HCT116 (cell line): ENCODE data around the gene TYMP.

Source experiments
- CBX3 ChIP-seq: IDR thresholded peaks from 2 replicates; pipeline ENCODE4 v1.6.1; 2012; ENCODE audit warnings: low read depth
- EGR1 ChIP-seq: IDR thresholded peaks from 2 replicates; pipeline ENCODE4 v1.6.1; 2012; ENCODE audit warnings: low read depth
- ELF1 ChIP-seq: IDR thresholded peaks from 2 replicates; pipeline ENCODE4 v1.6.1; 2012; ENCODE audit warnings: low read depth, borderline replicate concordance
- EZH2 ChIP-seq: fragments of 200-600 bp; sonication (generic); IDR thresholded peaks from 2 replicates; pipeline ENCODE4 v1.6.1; 2017; ENCODE audit warnings: antibody characterized with exemption, mixed run types
- JUND ChIP-seq: IDR thresholded peaks from 2 replicates; pipeline ENCODE4 v1.6.1; 2012
- POLR2A ChIP-seq: IDR thresholded peaks from 2 replicates; pipeline ENCODE4 v1.7.0; 2011; ENCODE audit warnings: borderline replicate concordance; ENCODE audit not compliant: insufficient read depth, insufficient read length; ENCODE audit errors: extremely low read depth
- POLR2AphosphoS5 ChIP-seq: IDR thresholded peaks from 2 replicates; pipeline ENCODE4 v1.6.1; 2011; ENCODE audit warnings: mild to moderate bottlenecking, low read depth, low read length, moderate library complexity
- SIN3A ChIP-seq: IDR thresholded peaks from 2 replicates; pipeline ENCODE4 v1.6.1; 2012; ENCODE audit warnings: low read depth
- SP1 ChIP-seq: IDR thresholded peaks from 2 replicates; pipeline ENCODE4 v1.6.1; 2012; ENCODE audit warnings: low read depth
- TF ChIP-seq, protein P1 (sequence below), 3 experiments: fragments of 200-600 bp in 1 of 3; sonication (generic) in 1 of 3; IDR thresholded peaks in 2 of 3; conservative IDR thresholded peaks in 1 of 3; 2 replicates each; pipeline ENCODE4 v1.5.1; 2012 to 2017; ENCODE audit warnings: low read depth in 2 of 3, low read length in 2 of 3, antibody characterized with exemption in 1 of 3, borderline replicate concordance in 1 of 3, control low read depth in 1 of 3, mild to moderate bottlenecking in 1 of 3, mixed read lengths in 1 of 3, mixed run types in 1 of 3, moderate library complexity in 1 of 3; ENCODE audit not compliant: insufficient read depth in 1 of 3
- TF ChIP-seq, protein P2 (sequence below): IDR thresholded peaks from 2 replicates; pipeline ENCODE4 v1.6.1; 2012
- TF ChIP-seq, protein P3 (sequence below): IDR thresholded peaks from 2 replicates; pipeline ENCODE4 v1.6.1; 2012; ENCODE audit warnings: low read depth
- TF ChIP-seq, protein P4 (sequence below): IDR thresholded peaks from 2 replicates; pipeline ENCODE4 v1.6.1; 2011; ENCODE audit warnings: mild to moderate bottlenecking, low read length, moderate library complexity; ENCODE audit not compliant: insufficient replicate concordance; ENCODE audit errors: extremely low read depth

DNA sequence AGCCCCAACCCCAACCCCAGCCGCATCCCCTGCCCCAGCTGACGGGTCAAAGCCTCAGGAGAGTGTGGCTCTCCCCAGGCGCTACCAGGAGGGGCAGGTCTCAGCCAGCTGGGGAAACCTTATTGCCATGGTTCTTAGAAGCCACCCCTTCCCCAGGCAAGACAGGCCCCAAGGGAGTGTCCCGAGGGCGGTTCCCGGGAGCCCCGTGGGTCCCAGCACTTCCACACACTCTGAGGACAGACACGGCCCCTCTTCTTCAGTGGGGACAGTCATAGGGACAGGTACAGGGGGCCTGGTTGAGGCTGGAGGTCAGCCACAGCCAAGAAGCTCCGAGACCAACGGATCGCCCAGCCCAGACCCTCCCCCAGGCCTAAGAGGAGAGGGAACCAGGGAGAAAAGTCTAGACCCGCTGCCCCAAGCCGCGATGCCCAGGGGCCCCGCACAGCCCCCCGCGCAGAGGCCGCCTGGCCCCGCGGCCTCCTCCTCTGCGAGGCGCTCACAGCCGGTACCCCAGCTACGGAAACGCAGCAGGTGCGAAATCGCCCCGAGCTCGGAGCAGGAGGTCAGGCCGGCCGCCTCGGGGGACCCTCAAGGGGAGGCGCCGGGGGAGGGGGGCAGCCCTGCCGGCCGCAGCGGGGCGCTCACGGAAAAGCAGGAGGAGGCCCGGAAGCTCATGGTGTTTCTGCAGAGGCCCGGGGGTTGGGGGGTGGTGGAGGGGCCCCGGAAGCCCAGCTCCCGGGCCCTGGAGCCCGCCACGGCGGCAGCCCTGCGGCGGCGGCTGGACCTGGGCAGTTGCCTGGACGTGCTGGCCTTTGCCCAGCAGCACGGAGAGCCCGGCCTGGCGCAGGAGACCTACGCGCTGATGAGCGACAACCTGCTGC lies 18.5 kb upstream of the TYMP start:
- TF ChIP-seq JUND (no peak), POLR2A (no peak), SIN3A (no peak), EZH2 (no peak), CBX3 (no peak), ELF1 (no peak), EGR1 (no peak), POLR2AphosphoS5 (no peak), SP1 (no peak)
- TF ChIP-seq, protein P1, sequence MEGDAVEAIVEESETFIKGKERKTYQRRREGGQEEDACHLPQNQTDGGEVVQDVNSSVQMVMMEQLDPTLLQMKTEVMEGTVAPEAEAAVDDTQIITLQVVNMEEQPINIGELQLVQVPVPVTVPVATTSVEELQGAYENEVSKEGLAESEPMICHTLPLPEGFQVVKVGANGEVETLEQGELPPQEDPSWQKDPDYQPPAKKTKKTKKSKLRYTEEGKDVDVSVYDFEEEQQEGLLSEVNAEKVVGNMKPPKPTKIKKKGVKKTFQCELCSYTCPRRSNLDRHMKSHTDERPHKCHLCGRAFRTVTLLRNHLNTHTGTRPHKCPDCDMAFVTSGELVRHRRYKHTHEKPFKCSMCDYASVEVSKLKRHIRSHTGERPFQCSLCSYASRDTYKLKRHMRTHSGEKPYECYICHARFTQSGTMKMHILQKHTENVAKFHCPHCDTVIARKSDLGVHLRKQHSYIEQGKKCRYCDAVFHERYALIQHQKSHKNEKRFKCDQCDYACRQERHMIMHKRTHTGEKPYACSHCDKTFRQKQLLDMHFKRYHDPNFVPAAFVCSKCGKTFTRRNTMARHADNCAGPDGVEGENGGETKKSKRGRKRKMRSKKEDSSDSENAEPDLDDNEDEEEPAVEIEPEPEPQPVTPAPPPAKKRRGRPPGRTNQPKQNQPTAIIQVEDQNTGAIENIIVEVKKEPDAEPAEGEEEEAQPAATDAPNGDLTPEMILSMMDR (IDR thresholded peaks at IDR 0.05 in 2 of 3, conservative IDR thresholded peaks at IDR 0.05 in 1 of 3; ENCODE audit: borderline replicate concordance in 1 of 3, insufficient read depth in 1 of 3, low read depth in 2 of 3, low read length in 2 of 3): no peak
- TF ChIP-seq, protein P2, sequence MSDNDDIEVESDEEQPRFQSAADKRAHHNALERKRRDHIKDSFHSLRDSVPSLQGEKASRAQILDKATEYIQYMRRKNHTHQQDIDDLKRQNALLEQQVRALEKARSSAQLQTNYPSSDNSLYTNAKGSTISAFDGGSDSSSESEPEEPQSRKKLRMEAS: no peak
- TF ChIP-seq, protein P3, sequence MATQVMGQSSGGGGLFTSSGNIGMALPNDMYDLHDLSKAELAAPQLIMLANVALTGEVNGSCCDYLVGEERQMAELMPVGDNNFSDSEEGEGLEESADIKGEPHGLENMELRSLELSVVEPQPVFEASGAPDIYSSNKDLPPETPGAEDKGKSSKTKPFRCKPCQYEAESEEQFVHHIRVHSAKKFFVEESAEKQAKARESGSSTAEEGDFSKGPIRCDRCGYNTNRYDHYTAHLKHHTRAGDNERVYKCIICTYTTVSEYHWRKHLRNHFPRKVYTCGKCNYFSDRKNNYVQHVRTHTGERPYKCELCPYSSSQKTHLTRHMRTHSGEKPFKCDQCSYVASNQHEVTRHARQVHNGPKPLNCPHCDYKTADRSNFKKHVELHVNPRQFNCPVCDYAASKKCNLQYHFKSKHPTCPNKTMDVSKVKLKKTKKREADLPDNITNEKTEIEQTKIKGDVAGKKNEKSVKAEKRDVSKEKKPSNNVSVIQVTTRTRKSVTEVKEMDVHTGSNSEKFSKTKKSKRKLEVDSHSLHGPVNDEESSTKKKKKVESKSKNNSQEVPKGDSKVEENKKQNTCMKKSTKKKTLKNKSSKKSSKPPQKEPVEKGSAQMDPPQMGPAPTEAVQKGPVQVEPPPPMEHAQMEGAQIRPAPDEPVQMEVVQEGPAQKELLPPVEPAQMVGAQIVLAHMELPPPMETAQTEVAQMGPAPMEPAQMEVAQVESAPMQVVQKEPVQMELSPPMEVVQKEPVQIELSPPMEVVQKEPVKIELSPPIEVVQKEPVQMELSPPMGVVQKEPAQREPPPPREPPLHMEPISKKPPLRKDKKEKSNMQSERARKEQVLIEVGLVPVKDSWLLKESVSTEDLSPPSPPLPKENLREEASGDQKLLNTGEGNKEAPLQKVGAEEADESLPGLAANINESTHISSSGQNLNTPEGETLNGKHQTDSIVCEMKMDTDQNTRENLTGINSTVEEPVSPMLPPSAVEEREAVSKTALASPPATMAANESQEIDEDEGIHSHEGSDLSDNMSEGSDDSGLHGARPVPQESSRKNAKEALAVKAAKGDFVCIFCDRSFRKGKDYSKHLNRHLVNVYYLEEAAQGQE: no peak
- TF ChIP-seq, protein P4, sequence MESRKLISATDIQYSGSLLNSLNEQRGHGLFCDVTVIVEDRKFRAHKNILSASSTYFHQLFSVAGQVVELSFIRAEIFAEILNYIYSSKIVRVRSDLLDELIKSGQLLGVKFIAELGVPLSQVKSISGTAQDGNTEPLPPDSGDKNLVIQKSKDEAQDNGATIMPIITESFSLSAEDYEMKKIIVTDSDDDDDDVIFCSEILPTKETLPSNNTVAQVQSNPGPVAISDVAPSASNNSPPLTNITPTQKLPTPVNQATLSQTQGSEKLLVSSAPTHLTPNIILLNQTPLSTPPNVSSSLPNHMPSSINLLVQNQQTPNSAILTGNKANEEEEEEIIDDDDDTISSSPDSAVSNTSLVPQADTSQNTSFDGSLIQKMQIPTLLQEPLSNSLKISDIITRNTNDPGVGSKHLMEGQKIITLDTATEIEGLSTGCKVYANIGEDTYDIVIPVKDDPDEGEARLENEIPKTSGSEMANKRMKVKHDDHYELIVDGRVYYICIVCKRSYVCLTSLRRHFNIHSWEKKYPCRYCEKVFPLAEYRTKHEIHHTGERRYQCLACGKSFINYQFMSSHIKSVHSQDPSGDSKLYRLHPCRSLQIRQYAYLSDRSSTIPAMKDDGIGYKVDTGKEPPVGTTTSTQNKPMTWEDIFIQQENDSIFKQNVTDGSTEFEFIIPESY: no peak
